Measurements from ENCODE around the gene RSL24D1.

The RSL24D1 gene

DNA sequence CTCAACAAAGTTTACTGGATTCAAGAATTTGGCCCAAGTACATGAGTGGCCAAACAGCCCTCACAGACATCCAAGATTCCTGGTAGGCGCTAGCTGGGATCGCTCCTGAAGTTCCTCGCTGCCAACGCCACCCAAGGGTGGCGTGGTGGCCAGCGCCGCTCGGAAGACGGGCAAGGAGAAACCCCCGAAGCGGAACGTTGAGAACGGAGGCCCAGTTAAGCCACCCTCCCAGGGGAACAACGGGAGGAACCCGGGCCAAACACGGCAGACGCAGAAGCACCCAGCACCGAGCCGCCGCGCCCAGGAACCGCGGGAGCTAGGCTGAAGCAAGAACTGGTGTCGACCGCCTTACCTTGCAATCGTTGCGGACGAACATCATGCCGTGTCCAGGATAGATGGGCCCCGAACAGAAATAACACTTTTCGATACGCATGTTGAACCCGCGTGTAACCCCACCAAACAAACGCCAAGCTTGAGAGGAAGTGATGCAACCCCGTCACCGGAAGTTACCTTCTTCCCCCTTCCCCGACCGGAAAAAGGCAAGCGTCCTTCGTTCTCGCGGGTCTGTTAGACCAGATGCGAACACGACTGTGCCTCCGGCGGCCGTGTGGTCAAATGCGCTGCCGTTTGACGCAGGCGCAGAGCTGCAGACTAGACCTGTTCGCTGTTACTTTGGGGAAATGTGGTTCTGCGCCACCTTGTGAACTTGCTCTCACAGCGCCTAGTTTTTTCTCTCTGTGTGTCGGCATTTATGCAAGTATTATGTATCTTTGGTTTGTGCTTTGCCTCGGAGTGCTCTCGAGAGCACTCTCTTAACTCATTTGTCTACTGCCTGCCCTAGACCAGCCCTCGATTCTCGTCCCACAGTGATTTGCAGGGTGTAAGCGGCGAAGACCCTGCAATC lies at the start of gene RSL24D1:
Gene RSL24D1, minus strand, starts transcription at position 484 of the 904 bp plus-strand sequence. Its CDS starts 51 bp downstream, at position 433.
- peak; percentile 76 for DNase-seq (ENCODE audit: low spot score)

DNA sequence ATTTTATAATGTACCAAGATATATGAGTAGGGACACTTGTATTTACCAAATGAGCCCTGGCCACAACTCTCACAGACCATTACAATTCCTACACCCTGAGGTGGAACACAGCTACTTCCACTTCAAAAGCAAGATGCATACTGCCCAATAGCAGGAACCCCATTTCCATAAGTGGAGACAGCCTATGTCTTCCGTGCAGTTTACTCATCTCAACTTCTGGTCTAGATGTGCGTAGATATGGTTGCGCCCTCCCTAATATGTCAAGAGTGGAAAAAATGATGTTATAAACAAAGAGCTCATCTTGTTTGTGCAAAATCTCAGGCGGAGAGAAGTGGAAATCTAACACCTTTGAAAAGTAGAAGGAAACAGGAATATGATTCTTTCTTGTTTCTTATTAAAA lies 48.3 kb upstream of the RSL24D1 start:
- DNase-seq (ENCODE audit: low spot score): no peak

DNA sequence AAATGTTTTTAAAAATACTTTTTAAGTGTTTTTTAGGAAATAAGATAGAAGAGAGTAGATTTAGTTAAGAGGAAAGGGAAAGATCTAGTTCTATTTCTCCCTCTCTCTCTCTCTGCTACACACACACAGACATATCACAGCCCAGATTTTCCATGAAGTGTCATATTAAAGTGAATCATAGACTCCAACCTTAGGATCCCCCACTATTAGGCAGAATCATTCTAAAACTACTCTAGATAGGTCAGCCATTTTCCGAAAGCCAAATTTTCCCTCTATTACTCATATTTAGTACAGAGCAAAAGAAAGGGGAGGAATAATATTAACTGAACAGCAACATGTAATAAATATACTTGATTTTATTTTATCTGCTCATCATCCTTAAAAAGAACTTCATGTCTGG lies 45.1 kb upstream of the RSL24D1 start:
- DNase-seq (ENCODE audit: low spot score): no peak

DNA sequence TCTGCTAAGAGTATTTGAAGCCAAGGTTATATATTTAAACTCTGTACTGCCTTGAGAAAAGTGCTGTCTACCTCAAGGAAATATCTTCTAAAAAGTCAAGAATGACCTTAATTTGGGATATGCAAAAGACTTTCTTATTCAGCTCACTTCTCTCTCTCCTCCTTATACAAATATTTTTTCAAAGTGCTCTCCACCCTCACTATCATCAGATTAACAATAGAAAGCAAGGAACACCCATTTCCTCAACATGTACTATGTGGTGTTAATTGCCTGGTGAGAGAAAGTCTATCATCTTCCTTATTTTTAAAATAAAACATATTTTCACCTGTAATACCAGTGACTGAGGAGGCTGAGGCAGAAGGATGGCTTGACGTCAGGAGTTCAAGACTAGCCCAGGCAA lies 44.4 kb upstream of the RSL24D1 start:
- DNase-seq (ENCODE audit: low spot score): no peak

DNA sequence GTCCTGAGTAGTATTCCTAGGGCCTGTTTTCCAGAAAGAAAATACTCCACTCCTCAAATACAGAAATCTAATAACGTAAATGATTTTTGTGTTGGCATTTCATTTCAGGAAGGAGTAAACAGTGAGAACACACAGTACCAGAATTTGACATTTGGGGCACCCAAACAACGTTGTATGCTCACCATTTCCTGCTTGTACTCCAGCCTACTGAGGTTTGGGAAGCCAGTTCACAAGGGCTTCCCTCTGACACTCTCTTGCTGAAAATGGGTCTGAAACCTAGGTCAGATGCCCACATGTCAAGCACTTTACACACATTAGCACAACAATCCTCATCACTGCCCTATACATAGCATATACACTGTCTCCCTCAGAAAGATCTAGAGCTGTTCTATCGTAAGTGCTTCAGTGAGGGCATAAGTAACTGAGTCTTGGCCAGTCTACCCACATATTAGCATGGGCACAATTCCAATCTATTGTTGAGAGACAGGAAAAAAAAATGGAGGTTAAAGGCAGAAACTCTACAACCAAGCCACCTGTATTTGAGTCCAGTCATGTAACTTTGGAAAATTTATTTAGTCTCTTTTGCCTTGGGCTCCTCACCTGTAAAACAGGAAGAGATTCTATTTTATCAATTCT lies 43.5 kb upstream of the RSL24D1 start:
- no peak for DNase-seq (ENCODE audit: low spot score)

DNA sequence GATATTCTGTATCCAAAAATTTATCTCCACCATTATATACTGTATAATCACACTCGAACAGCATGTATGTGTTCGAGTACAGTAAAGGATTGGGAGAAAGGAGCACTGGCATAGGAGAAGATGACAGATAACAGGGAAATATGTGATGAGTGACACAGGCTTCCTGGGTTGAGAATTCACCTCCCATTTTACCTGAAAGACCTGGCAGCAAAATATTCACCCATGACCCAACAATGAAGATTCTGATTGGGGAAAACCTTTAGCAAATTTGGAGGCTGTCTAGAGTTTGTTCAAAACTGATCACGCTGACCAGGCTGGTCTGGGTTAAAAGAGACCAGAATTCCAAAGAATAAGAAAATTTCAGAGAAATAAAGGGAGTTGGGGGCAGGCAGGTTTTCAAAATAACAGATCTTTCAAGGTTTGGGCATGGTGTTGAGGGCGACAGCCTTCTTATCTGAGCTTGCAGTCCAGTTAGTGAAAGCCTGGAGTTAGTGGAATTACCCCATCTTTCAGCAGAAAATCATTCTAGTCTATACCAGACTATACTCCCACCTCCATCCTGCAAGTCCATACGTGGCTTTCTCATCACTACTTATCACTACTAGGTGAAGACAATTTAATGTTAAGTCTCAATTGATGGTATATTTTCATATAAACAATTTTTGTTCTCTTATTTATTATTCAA lies 42.8 kb upstream of the RSL24D1 start:
- DNase-seq (ENCODE audit: low spot score): no peak

DNA sequence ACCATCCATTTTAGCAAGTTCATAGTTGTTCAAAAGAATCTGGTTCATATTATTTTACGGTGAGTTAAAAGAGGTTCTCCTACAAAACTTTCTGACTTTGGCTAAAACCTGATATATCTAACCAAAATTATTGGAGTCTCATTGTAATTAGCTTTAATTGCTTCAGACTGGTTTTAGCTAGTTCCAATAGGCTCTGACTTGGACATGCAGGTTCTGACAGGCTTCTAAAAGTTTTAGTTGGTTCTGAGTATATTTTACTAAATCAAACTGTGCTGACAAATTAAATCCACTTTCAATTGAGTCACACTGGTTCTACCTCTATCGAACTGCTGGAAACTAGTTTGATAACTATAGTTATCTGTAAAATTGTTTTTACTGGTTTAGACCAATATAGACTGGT lies 42.1 kb upstream of the RSL24D1 start:
- DNase-seq (ENCODE audit: low spot score): no peak

DNA sequence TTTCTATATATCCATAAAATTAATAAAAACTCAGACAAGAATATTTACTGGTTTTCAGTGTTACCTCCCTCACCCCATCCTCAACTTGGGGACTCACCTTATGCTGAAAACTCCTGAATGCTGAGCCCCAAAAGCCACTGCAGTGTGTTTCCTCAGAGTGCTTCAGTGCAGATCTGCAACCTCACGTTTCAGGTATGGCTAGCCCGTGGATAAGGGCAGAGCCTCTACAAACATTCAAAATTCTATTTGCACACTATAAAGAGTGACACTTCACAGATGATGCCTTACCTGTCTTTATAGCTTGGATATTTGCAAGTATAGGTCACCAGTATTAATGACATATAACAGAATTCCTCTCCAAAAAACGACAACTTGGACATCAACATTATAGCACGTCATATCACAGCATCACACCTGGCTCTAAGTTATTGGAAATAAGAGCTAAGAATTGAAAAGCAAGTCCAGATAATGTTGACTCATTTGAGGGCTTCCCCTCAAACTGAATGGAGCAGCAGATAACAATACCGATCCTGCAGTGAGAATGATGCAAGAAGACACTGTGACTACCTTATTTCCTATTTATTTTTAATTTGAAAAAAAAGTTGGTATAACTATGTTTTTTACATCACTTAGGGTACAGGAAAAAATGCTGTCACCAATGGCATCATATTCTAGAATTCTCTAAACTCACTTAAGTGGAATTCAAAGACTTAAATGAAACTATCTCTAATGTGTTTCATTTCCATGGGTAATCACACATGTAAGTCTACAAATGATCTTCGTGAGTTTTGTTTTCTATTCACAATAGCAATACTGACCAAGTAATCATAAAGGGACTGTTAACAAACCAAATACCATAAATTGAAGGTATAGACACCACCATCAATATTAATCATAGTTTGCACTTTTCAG lies 40.7 kb upstream of the RSL24D1 start:
- DNase-seq (ENCODE audit: low spot score): no peak

DNA sequence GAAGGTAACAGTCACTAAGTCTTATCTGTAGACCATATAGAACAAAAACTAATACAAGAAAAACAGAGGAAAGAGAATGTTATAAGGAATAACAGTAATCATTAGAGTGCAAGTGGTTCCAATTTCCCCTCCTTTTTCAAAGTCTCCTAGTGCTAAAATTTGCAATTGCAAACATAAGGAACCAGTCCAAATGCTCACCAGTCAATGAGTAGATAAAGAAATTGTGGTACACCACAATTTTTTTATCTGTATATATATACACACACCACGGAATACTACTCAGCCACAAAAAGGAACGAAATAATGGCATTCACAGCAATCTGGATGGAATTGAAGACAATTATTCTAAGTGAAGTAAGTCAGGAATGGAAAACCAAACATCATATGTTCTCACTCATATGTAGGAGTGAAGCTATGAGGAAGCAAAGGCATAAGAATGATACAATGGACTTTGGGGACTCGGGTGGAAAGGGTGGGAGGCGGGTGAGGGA lies 38.9 kb upstream of the RSL24D1 start:
- no peak for DNase-seq (ENCODE audit: low spot score)

DNA sequence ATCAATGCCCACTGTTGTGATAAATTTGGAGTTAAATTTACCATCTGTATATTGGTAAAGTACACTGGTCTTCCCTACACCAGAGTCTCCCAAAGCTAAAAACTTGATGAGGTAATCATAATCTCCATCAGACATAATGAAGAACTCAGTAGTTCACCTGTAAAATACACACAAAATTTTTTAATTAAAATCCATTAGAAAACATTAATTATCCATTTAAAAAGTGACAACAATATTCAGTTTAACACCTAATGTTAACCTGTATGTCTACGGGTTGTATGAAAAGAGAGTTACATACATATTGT lies 38.0 kb upstream of the RSL24D1 start:
- no peak for DNase-seq (ENCODE audit: low spot score)

DNA sequence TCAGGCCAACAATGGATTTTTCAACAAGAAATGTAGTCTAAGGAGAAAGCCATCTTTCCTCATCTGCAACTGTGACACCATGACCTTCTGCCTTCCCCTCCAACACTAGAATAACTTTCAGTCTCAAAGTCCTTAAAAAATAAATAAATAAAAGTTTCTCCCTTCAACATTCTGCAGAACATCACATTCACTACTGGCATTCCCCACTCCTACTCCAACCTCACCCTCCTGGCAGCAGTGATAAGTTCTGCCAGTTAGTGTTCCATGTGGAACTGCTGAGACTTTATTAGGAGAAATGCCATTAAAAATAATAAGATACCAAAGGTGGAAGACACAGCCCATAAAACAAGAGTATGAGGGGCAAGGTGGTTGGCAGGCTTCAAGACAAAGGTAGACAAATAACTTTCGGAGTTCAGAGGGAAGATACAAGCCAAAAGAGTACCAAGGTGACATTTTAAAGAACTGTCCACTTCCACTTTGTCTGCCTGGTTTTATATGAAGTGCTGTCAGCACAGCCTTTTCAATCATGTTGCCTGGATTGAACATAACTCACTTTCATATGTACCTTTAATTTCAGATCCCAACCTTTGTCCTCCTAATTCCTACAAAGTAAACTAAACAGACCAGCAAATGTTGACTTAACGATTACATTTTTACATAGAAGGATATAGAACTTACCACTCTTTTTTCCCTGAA lies 37.5 kb upstream of the RSL24D1 start:
- DNase-seq (ENCODE audit: low spot score): no peak

DNA sequence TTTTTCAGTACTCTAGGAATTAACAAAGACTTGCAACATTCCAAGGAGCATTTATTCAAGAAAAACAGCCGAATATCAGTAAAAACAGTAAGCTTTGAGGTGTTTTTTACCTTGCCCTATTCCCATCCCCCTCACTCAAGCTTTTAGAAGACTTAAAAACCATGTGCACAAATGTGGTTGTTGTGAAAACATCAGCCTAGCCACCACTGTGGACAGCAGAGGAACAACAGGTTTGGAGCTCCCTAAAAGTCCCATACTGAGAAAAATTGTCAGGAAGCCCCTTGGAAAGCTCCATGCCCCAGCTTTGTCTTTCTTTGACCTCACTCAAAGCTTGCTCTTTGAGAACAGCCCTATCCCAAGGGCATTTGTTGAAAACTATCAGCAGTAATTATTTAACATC lies 34.7 kb upstream of the RSL24D1 start:
- DNase-seq (ENCODE audit: low spot score): no peak

DNA sequence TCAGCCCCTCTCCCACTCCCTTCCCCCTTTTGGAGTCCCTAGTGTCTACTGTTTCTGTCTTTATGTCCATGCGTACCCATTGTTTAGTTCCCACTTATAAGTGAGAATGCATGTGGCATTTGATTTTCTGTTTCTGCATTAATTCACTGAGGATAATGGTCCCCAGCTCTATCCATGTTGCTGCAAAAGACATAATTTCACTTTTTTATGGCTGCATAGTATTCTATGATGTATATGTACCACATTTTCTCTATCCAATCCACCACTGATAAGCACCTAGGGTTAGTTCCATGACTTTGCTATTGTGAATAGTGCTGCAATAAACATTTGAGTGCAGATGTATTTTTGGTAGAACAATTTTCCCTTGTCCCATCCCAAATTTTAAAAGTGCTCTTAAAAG lies 34.2 kb upstream of the RSL24D1 start:
- DNase-seq (ENCODE audit: low spot score): no peak

DNA sequence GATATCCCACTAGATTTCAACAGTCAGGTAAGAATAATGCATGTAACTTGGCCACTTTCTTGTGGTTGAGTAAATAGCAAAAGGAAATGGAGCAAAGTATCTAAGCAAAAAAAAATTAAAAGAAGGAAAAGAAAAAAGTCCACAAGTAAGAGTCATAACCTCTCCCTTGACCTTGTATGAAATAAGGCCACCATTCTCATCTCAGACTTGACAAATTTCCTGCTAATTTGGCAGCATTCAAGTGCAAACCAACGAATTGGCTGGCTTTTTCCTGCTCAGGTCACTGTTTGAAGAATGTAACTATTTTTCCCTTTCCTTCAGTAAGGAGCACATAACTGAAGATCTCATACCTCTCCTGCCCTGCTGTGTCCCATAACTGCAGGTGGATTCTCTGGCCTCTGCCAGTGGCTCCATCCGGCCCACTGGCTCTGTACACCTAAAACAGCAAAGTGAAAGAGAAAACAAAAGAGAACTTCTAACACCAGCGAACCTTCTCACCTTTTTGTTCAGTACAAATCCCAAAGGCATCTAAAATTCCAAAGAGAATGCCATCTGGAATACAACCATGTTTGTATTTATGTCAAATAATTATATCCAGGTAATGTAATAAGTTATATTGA lies 33.4 kb upstream of the RSL24D1 start:
- no peak for DNase-seq (ENCODE audit: low spot score)

DNA sequence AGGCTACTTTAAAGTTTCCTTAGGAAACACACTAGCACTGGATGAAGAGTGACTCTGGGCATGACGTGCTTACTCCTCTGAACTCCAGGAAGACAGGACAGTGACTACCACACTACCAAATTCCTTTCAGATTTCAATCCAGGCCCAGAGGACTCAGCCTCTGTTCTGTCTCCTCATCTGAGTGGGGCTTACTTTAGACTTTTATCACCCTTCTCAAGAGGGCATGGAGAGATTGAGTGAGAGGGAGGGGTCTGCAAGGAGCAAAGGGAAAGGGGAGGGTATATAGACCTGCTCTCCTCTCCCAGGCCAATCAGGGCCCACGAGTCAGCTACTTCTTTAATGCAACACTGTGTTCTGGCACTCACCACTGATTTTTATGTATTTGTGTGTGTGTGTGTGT lies 29.4 kb upstream of the RSL24D1 start:
- no peak for DNase-seq (ENCODE audit: low spot score)

DNA sequence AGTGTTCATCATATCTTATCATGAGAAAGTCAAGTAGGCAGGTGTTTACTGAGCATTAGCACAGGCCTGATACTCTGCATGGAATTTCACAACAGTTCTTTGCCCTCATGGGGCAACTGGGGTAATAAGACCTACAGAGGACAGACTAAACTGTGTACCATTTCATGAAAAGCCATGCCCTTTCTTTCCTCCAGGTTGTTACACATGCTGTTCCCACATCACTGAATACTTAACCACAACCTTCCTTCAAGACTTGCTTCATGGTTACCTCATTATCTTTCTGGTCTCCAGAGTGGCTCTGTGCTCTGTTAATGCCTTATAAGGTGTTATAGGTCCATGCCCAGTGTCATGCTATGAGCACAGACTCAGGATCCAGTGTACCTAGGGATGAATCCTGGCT lies 28.2 kb upstream of the RSL24D1 start:
- DNase-seq (ENCODE audit: low spot score): peak; percentile 11

DNA sequence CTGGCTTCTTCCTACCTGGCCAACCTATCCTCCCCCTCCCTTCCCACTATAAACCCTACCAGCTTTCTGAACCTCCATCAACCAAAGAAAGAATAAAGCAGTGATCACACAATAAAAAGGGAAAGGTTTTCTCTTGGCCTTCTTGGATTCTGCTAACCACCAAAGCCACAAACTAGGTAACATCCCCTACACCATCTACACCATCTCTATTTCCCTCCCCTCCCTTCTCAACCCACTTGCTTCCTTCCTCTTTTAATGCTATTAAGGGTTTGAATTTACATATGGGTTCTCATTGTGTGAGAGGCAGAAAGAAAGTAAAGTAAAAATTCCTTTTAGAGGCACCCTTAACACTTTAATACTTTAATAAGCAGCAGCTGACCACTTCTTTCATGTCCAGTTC lies 25.8 kb upstream of the RSL24D1 start:
- no peak for DNase-seq (ENCODE audit: low spot score)

DNA sequence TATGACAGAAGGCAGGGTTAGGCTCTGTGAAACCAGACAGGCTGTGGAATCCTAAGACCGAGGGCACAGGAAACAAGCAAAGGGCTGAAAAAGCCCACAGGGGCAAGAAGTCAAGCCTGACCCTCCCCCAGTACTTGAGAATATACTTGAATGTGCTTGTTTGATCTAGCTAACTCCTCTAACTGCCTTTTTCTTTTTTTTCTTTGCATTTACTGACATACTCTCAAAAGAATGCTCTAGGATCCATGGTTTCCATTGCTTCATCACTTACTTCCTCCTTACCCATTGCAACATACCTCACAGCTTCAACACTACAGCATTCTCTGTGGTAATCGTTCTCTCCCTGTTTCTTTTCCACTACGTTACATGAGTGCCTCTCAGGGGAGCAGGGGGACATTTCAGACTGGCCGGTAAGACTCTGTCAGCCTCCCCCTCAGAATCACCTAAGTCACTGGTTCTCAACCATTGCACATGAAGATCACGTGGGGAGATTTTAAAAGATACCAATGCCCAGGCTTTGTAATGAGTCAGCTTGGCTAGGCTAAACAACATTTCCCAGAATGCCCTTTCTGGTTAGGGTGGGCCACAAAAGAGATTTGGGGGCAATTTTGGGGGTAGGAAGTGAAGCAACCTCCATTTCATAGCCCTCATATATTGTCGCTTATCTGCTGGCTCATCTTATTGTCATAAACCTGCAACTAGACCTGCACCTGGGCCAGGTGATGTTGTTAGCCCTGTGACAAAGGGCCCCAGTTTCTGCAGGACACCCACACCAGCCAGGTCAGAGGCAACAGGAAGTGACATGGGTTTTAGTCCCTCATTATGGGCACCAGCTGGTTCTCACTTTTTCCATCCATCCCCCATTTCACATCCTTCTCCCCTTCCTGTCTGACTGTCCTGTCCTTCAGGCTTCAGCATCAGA lies 24.6 kb upstream of the RSL24D1 start:
- DNase-seq (ENCODE audit: low spot score): peak; percentile 66

DNA sequence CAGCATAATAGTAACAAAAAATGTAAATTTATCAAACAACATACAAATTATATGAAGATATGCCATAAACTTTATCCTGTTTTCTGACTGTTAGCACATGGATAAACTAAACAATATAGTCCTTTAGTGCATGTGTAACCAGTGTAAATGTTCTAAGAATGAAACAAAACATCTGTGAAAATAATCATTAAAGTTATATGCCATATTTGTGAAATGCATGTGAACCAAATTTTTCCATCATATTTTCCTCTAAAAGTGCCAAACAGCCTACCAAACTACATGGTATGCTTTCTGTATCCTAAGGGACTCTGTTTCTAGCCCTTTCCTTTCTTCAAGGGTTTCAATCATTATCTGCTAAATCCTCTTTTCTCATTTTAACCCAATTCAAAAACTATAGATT lies 23.9 kb upstream of the RSL24D1 start:
- DNase-seq (ENCODE audit: low spot score): no peak

DNA sequence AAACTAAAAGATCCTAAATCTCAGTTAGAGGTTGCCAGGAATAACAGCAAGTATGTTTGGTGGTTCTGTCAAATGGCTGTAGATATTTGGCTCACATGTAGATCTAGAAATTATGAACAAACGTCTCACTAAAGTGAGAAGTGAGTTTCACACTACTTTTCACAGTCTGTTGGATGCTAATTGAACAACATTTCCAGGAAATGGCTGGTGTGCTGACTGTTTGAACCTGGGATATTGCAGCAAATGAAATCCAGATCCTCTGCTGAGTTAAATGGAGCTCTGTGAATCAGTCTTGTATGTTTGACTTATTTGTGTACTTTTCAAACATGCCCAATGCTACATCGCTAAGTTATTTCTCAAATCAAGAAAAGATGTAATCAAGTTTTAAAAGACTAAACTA lies 21.3 kb upstream of the RSL24D1 start:
- DNase-seq (ENCODE audit: low spot score): no peak

Data from HuH-7 (cell line).